ENCODE measurements around the gene ARRB1. TPM values are rescaled to one million over a fixed set of nuclear protein-coding genes. Genes with fewer than 3 reads are reported as not detected.
"Not testable (repeated sequence)": the region's sequence is repeated elsewhere in the genome, so short reads cannot be mapped to it uniquely, and the experiment has no call there.

ARRB1 gene
- total and polyA plus RNA-seq, 4 donors = 5.8 to 76.1 (median 21.0) TPM

- Histone ChIP-seq H3K9me3 (ENCODE audit: control insufficient read depth, low read length) (no peaks in the 10 kb centered on the region), H3K4me1 (ENCODE audit: control insufficient read depth in 1 of 2, insufficient read depth in 2 of 2, low read length in 2 of 2) (no peaks in the 10 kb centered on the region), H3K4me3 (ENCODE audit: low read length in 2 of 2) (no peak overlapping the region), H3K36me3 (ENCODE audit: control insufficient read depth in 1 of 2, insufficient read depth in 2 of 2, low read length in 1 of 2) (no peaks in the 10 kb centered on the region), H3K27ac (ENCODE audit: low read depth in 1 of 2, low read length in 2 of 2) (no peak overlapping the region), H3K27me3 (ENCODE audit: control insufficient read depth in 1 of 2, insufficient read depth in 2 of 2, low read length in 1 of 2) (no peaks in the 10 kb centered on the region)
- intact Hi-C loops (cut with DNase I) = loop anchor here (2.0 to 10.0 kb wide), 4 partner anchors 61 to 144 kb away; no protein-coding TSS in a partner anchor
- WGBS, 2 donors = 22 to 26% methylated on average over 9 of the region's 9 CpGs
- peak; percentile 76 to 88 for DNase-seq
- ATAC-seq (ENCODE audit: low FRiP score) = peak; percentile 90
These were observed 37.2 kb upstream of the ARRB1 start for GRCh38 chr11:75388386-75389275.

- no peak overlapping the region for H3K4me3 ChIP-seq (ENCODE audit: low read length in 2 of 2)
- 58 to 59% methylated on average over 3 of the region's 3 CpGs for WGBS, 2 donors
- intact Hi-C loops (cut with DNase I) = loop anchor here (2.0 to 10.0 kb wide), 4 partner anchors 61 to 144 kb away; no protein-coding TSS in a partner anchor
- H3K27ac ChIP-seq (ENCODE audit: low read depth in 1 of 2, low read length in 2 of 2) = no peak overlapping the region
- no peaks in the 10 kb centered on the region for H3K27me3 ChIP-seq (ENCODE audit: control insufficient read depth in 1 of 2, insufficient read depth in 2 of 2, low read length in 1 of 2)
- H3K36me3 ChIP-seq (ENCODE audit: control insufficient read depth in 1 of 2, insufficient read depth in 2 of 2, low read length in 1 of 2) = no peaks in the 10 kb centered on the region
- H3K4me1 ChIP-seq (ENCODE audit: control insufficient read depth in 1 of 2, insufficient read depth in 2 of 2, low read length in 2 of 2) = no peaks in the 10 kb centered on the region
- DNase-seq = no peak
- ATAC-seq (ENCODE audit: low FRiP score) = no peak
- no peaks in the 10 kb centered on the region for H3K9me3 ChIP-seq (ENCODE audit: control insufficient read depth, low read length)
These were observed 36.4 kb upstream of the ARRB1 start for GRCh38 chr11:75387736-75388294.

- 23% methylated on average over 3 of the region's 3 CpGs for WGBS, 2 donors
- Histone ChIP-seq H3K9me3 (ENCODE audit: control insufficient read depth, low read length) (no peaks in the 10 kb centered on the region), H3K36me3 (ENCODE audit: control insufficient read depth in 1 of 2, insufficient read depth in 2 of 2, low read length in 1 of 2) (no peaks in the 10 kb centered on the region), H3K4me3 (ENCODE audit: low read length in 2 of 2) (no peak overlapping the region), H3K4me1 (ENCODE audit: control insufficient read depth in 1 of 2, insufficient read depth in 2 of 2, low read length in 2 of 2) (no peaks in the 10 kb centered on the region), H3K27ac (ENCODE audit: low read depth in 1 of 2, low read length in 2 of 2) (no peak overlapping the region), H3K27me3 (ENCODE audit: control insufficient read depth in 1 of 2, insufficient read depth in 2 of 2, low read length in 1 of 2) (no peaks in the 10 kb centered on the region)
- intact Hi-C loops (cut with DNase I) = loop anchor here (5.0 to 10.0 kb wide), 3 partner anchors 60 to 145 kb away; no protein-coding TSS in a partner anchor
- no peak for DNase-seq
- no peak for ATAC-seq (ENCODE audit: low FRiP score)
These were observed 35.6 kb upstream of the ARRB1 start for GRCh38 chr11:75386942-75387630.

- WGBS, 2 donors = 22 to 23% methylated on average over 24 of the region's 24 CpGs
- Histone ChIP-seq H3K36me3 (ENCODE audit: control insufficient read depth in 1 of 2, insufficient read depth in 2 of 2, low read length in 1 of 2) (no peaks in the 10 kb centered on the region), H3K4me3 (ENCODE audit: low read length in 2 of 2) (no peak overlapping the region), H3K4me1 (ENCODE audit: control insufficient read depth in 1 of 2, insufficient read depth in 2 of 2, low read length in 2 of 2) (no peaks in the 10 kb centered on the region), H3K27ac (ENCODE audit: low read depth in 1 of 2, low read length in 2 of 2) (no peak overlapping the region), H3K9me3 (ENCODE audit: control insufficient read depth, low read length) (no peaks in the 10 kb centered on the region), H3K27me3 (ENCODE audit: control insufficient read depth in 1 of 2, insufficient read depth in 2 of 2, low read length in 1 of 2) (no peaks in the 10 kb centered on the region)
- intact Hi-C loops (cut with DNase I) = loop anchor here (1.0 to 10.0 kb wide), 5 partner anchors 57 to 148 kb away; no protein-coding TSS in a partner anchor
- ATAC-seq (ENCODE audit: low FRiP score) (peak; percentile 90), DNase-seq (peak; percentile 81 to 95)
These were observed 33.1 kb upstream of the ARRB1 start for GRCh38 chr11:75384438-75385080.

- Histone ChIP-seq H3K27ac (ENCODE audit: low read depth in 1 of 2, low read length in 2 of 2) (no peak overlapping the region), H3K4me3 (ENCODE audit: low read length in 2 of 2) (no peak overlapping the region), H3K4me1 (ENCODE audit: control insufficient read depth in 1 of 2, insufficient read depth in 2 of 2, low read length in 2 of 2) (no peaks in the 10 kb centered on the region), H3K27me3 (ENCODE audit: control insufficient read depth in 1 of 2, insufficient read depth in 2 of 2, low read length in 1 of 2) (no peaks in the 10 kb centered on the region), H3K9me3 (ENCODE audit: control insufficient read depth, low read length) (no peaks in the 10 kb centered on the region), H3K36me3 (ENCODE audit: control insufficient read depth in 1 of 2, insufficient read depth in 2 of 2, low read length in 1 of 2) (no peaks in the 10 kb centered on the region)
- ATAC-seq (ENCODE audit: low FRiP score) = no peak
- no peak for DNase-seq
- WGBS, 2 donors = 77 to 90% methylated on average over 3 of the region's 3 CpGs
- intact Hi-C loops (cut with DNase I) = loop anchor here (5.0 to 10.0 kb wide), 2 partner anchors 58 to 101 kb away; no protein-coding TSS in a partner anchor
These were observed 31.8 kb upstream of the ARRB1 start for GRCh38 chr11:75383246-75383645.

- intact Hi-C loops (cut with DNase I) = loop anchor here (5.0 to 10.0 kb wide), 2 partner anchors 56 to 99 kb away; no protein-coding TSS in a partner anchor
- ATAC-seq (ENCODE audit: low FRiP score) (no peak), DNase-seq (peak in 1 of 2 donors; percentile 51)
- Histone ChIP-seq H3K36me3 (ENCODE audit: control insufficient read depth in 1 of 2, insufficient read depth in 2 of 2, low read length in 1 of 2) (no peaks in the 10 kb centered on the region), H3K4me3 (ENCODE audit: low read length in 2 of 2) (no peak overlapping the region), H3K27ac (ENCODE audit: low read depth in 1 of 2, low read length in 2 of 2) (no peak overlapping the region), H3K27me3 (ENCODE audit: control insufficient read depth in 1 of 2, insufficient read depth in 2 of 2, low read length in 1 of 2) (no peaks in the 10 kb centered on the region), H3K4me1 (ENCODE audit: control insufficient read depth in 1 of 2, insufficient read depth in 2 of 2, low read length in 2 of 2) (no peaks in the 10 kb centered on the region), H3K9me3 (ENCODE audit: control insufficient read depth, low read length) (no peaks in the 10 kb centered on the region)
- WGBS, 2 donors = 86% methylated on average over 7 of the region's 7 CpGs
These were observed 29.4 kb upstream of the ARRB1 start for GRCh38 chr11:75380716-75381420.

GRCh38 chr11:75380245-75380644 is 28.8 kb upstream of the ARRB1 start:
- Histone ChIP-seq H3K9me3 (ENCODE audit: control insufficient read depth, low read length) (no peaks in the 10 kb centered on the region), H3K27ac (ENCODE audit: low read depth in 1 of 2, low read length in 2 of 2) (no peak overlapping the region), H3K4me3 (ENCODE audit: low read length in 2 of 2) (no peak overlapping the region), H3K36me3 (ENCODE audit: control insufficient read depth in 1 of 2, insufficient read depth in 2 of 2, low read length in 1 of 2) (no peaks in the 10 kb centered on the region), H3K27me3 (ENCODE audit: control insufficient read depth in 1 of 2, insufficient read depth in 2 of 2, low read length in 1 of 2) (no peaks in the 10 kb centered on the region), H3K4me1 (ENCODE audit: control insufficient read depth in 1 of 2, insufficient read depth in 2 of 2, low read length in 2 of 2) (no peaks in the 10 kb centered on the region)
- DNase-seq (no peak), ATAC-seq (ENCODE audit: low FRiP score) (no peak)
- 93 to 95% methylated on average over 2 of the region's 2 CpGs for WGBS, 2 donors
- intact Hi-C loops (cut with DNase I) = loop anchor here (5.0 to 10.0 kb wide), 2 partner anchors 55 to 98 kb away; no protein-coding TSS in a partner anchor

- 90 to 91% methylated on average over 17 of the region's 17 CpGs for WGBS, 2 donors
- ATAC-seq (ENCODE audit: low FRiP score); H3K27ac ChIP-seq (ENCODE audit: low read depth in 1 of 2, low read length in 2 of 2); H3K9me3 ChIP-seq (ENCODE audit: control insufficient read depth, low read length); H3K27me3 ChIP-seq (ENCODE audit: control insufficient read depth in 1 of 2, insufficient read depth in 2 of 2, low read length in 1 of 2); H3K4me1 ChIP-seq (ENCODE audit: control insufficient read depth in 1 of 2, insufficient read depth in 2 of 2, low read length in 2 of 2); intact Hi-C loops (cut with DNase I); H3K36me3 ChIP-seq (ENCODE audit: control insufficient read depth in 1 of 2, insufficient read depth in 2 of 2, low read length in 1 of 2); DNase-seq; H3K4me3 ChIP-seq (ENCODE audit: low read length in 2 of 2): not testable (repeated sequence)
These were observed 27.3 kb upstream of the ARRB1 start for GRCh38 chr11:75378776-75379175.
